ENCODE measurements around the gene LRP8.
A peak's percentile ranks its signal among the peaks of the same experiment; 100 is the strongest.

LRP8 gene

GRCh38 chr1:53368314-53369033 lies 40.6 kb upstream of the LRP8 start:
- Histone ChIP-seq H3K9ac (ENCODE audit: low read length) (peak overlapping the region; percentile 68), H3K9me2 (replicated peaks; ENCODE audit: insufficient read depth, low read length) (no peaks in the 10 kb centered on the region), H3K27ac (ENCODE audit: low read depth, low read length) (peak overlapping the region; percentile 61), H3K4me3 (ENCODE audit: insufficient read depth, low read length, poor library complexity, severe bottlenecking) (no peak overlapping the region), H3F3A (ENCODE audit: insufficient read depth) (no peaks in the 10 kb centered on the region), H3K36me3 (ENCODE audit: low read length) (no peaks in the 10 kb centered on the region), H3K9me3 (ENCODE audit: insufficient read depth, low read length) (no peaks in the 10 kb centered on the region), H3K79me2 (ENCODE audit: insufficient read depth, low read length) (no peaks in the 10 kb centered on the region), H4K20me1 (ENCODE audit: low read depth, low read length) (no peaks in the 10 kb centered on the region), H3K27me3 (ENCODE audit: low read length) (no peaks in the 10 kb centered on the region), H2AFZ (ENCODE audit: low read depth, low read length, severe bottlenecking) (peak overlapping the region; percentile 96), H3K4me2 (ENCODE audit: low read depth, low read length, poor library complexity, severe bottlenecking) (peak overlapping the region; percentile 81)
- TF ChIP-seq CTCF (IDR thresholded peaks at IDR 0.05; ENCODE audit: insufficient read depth, low read length, poor library complexity, severe bottlenecking) (no peak), EZH2phosphoT487 (conservative IDR thresholded peaks at IDR 0.05; ENCODE audit: low read length) (no peak)

- Histone ChIP-seq H3K27me3 (ENCODE audit: low read length) (no peaks in the 10 kb centered on the region), H3K4me3 (ENCODE audit: insufficient read depth, low read length, poor library complexity, severe bottlenecking) (peak overlapping the region; percentile 58), H4K20me1 (ENCODE audit: low read depth, low read length) (no peaks in the 10 kb centered on the region), H3K9ac (ENCODE audit: low read length) (peak overlapping the region; percentile 68), H2AFZ (ENCODE audit: low read depth, low read length, severe bottlenecking) (peak overlapping the region; percentile 96), H3F3A (ENCODE audit: insufficient read depth) (no peaks in the 10 kb centered on the region), H3K9me3 (ENCODE audit: insufficient read depth, low read length) (no peaks in the 10 kb centered on the region), H3K4me2 (ENCODE audit: low read depth, low read length, poor library complexity, severe bottlenecking) (peak overlapping the region; percentile 81), H3K36me3 (ENCODE audit: low read length) (no peaks in the 10 kb centered on the region), H3K79me2 (ENCODE audit: insufficient read depth, low read length) (no peaks in the 10 kb centered on the region), H3K27ac (ENCODE audit: low read depth, low read length) (peak overlapping the region; percentile 61), H3K9me2 (replicated peaks; ENCODE audit: insufficient read depth, low read length) (no peaks in the 10 kb centered on the region)
- TF ChIP-seq CTCF (IDR thresholded peaks at IDR 0.05; ENCODE audit: insufficient read depth, low read length, poor library complexity, severe bottlenecking) (no peak), EZH2phosphoT487 (conservative IDR thresholded peaks at IDR 0.05; ENCODE audit: low read length) (no peak)
Observed at GRCh38 chr1:53367503-53368313, 39.8 kb upstream of the LRP8 start.

GRCh38 chr1:53366901-53367502 lies 39.1 kb upstream of the LRP8 start:
- Histone ChIP-seq H3K27me3 (ENCODE audit: low read length) (no peaks in the 10 kb centered on the region), H3K4me2 (ENCODE audit: low read depth, low read length, poor library complexity, severe bottlenecking) (peak overlapping the region; percentile 81), H3K4me3 (ENCODE audit: insufficient read depth, low read length, poor library complexity, severe bottlenecking) (peak overlapping the region; percentile 58), H3K36me3 (ENCODE audit: low read length) (no peaks in the 10 kb centered on the region), H3K27ac (ENCODE audit: low read depth, low read length) (no peak overlapping the region), H3K79me2 (ENCODE audit: insufficient read depth, low read length) (no peaks in the 10 kb centered on the region), H3K9me2 (replicated peaks; ENCODE audit: insufficient read depth, low read length) (no peaks in the 10 kb centered on the region), H3K9me3 (ENCODE audit: insufficient read depth, low read length) (no peaks in the 10 kb centered on the region), H4K20me1 (ENCODE audit: low read depth, low read length) (no peaks in the 10 kb centered on the region), H3F3A (ENCODE audit: insufficient read depth) (no peaks in the 10 kb centered on the region), H3K9ac (ENCODE audit: low read length) (peak overlapping the region; percentile 68), H2AFZ (ENCODE audit: low read depth, low read length, severe bottlenecking) (no peak overlapping the region)
- no peak for TF ChIP-seq CTCF (IDR thresholded peaks at IDR 0.05; ENCODE audit: insufficient read depth, low read length, poor library complexity, severe bottlenecking)

All from SU-DHL-6 (cell line).